Hematopoietic multipotent progenitor cell treated with erythropoietin and hydrocortisone succinate and interleukin-3 and kit ligand, for 17 days (in vitro differentiated cells): ENCODE results near the gene ZBP1.
A peak's percentile ranks its signal among the peaks of the same experiment; 100 is the strongest.

ENCODE experiments used
- DNase-seq: peaks from one replicate; pipeline ENCODE4 v3.0.0-alpha.2; 2015; ENCODE audit warnings: low spot score

The ZBP1 gene

GRCh38 chr20:57658447-57658832, 38.2 kb upstream of the ZBP1 start:
- DNase-seq: no peak

- no peak for DNase-seq
Measured at GRCh38 chr20:57657535-57658446, 37.6 kb upstream of the ZBP1 start.

- no peak for DNase-seq
Measured at GRCh38 chr20:57656821-57657534, 36.8 kb upstream of the ZBP1 start.

GRCh38 chr20:57656252-57656820, 36.1 kb upstream of the ZBP1 start:
- no peak for DNase-seq

GRCh38 chr20:57655809-57656155, 35.6 kb upstream of the ZBP1 start:
- DNase-seq: no peak

- no peak for DNase-seq
Measured at GRCh38 chr20:57654998-57655808, 35.0 kb upstream of the ZBP1 start.

GRCh38 chr20:57654363-57654997, 34.3 kb upstream of the ZBP1 start:
- peak; percentile 42 for DNase-seq

- no peak for DNase-seq
Measured at GRCh38 chr20:57653910-57654309, 33.7 kb upstream of the ZBP1 start.

- no peak for DNase-seq
Measured at GRCh38 chr20:57653546-57653900, 33.3 kb upstream of the ZBP1 start.

- DNase-seq: no peak
Measured at GRCh38 chr20:57652606-57653545, 32.6 kb upstream of the ZBP1 start.

GRCh38 chr20:57651881-57652605, 31.8 kb upstream of the ZBP1 start:
- DNase-seq: no peak

- no peak for DNase-seq
Measured at GRCh38 chr20:57650756-57651483, 30.7 kb upstream of the ZBP1 start.

GRCh38 chr20:57650266-57650665, 30.0 kb upstream of the ZBP1 start:
- DNase-seq: no peak

GRCh38 chr20:57649617-57650015, 29.4 kb upstream of the ZBP1 start:
- no peak for DNase-seq

GRCh38 chr20:57648878-57649616, 28.8 kb upstream of the ZBP1 start:
- DNase-seq: no peak

- no peak for DNase-seq
Measured at GRCh38 chr20:57647933-57648785, 27.9 kb upstream of the ZBP1 start.
